ENCODE data around the gene TMEM181. TPM values are rescaled to one million over a fixed set of nuclear protein-coding genes. Genes with fewer than 3 reads are reported as not detected.
"Not testable (repeated sequence)": the region's sequence is repeated elsewhere in the genome, so short reads cannot be mapped to it uniquely, and the experiment has no call there.

Gene TMEM181
- polyA plus RNA-seq, 4 donors = 23.2 to 25.5 (median 24.4) TPM

GRCh38 chr6:158591134-158591809, 31.4 kb downstream of the TMEM181 start:
- DNase-seq (ENCODE audit: low read depth in 4 of 4, low spot score in 3 of 4) = no peak

DNA sequence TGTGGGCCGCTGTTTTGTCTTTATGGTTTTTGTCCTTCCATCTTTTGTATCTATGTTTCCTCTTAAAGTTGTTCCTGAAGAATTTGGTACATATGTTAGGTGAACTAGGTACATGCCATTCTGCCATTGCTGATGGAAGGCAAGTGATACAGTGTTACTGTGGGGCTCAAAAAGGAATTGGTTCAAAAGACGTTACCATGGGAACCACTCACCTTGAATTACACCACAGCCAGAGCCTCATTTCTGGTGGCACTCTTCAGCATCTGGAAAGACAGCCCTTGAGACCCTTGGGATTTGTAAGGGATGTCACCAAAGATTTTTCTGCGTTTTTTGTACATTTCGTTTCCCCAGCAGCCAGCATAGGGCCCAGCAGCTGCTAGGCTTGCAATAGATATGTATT, 31.9 kb downstream of the TMEM181 start:
- DNase-seq (ENCODE audit: low read depth in 4 of 4, low spot score in 3 of 4) = no peak

DNA sequence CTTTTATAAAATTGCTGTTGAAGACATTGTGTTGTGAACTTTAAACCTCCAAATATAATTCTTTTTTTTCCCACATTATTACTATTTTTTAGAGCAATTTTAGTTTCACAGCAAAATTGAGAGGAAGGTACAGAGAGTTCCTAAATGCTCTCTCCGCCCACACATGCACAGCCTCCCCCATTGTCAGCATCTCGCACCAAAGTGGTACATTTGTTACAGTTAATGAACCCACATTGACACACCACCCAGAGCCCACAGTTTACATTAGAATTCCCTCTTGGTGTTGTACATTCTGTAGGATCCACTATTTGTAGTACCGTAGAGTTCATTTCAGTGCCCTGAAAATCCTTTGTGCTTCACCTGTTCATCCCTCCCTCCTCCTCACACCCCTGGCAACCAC, 33.8 kb downstream of the TMEM181 start:
- no peak for DNase-seq (ENCODE audit: low read depth in 4 of 4, low spot score in 3 of 4)

DNA sequence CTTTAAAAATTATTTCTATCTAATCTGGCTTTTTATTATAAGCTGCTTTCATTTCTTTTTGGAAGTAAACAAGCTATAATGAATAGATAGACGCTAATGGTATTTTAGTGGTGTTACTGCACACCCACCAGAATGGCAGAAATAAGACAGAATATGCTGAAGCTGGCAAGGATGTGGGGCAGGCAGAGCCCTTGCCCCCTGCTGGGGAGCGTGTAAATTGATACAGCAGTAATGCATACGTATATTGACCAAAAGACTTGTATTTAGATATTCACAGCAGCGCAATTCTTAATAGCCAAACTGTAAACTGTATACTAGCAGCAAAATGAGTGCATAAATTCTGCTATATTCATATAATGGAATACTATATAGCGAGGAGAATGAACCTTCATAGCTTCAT, 35.3 kb downstream of the TMEM181 start:
- no peak for DNase-seq (ENCODE audit: low read depth in 4 of 4, low spot score in 3 of 4)

DNA sequence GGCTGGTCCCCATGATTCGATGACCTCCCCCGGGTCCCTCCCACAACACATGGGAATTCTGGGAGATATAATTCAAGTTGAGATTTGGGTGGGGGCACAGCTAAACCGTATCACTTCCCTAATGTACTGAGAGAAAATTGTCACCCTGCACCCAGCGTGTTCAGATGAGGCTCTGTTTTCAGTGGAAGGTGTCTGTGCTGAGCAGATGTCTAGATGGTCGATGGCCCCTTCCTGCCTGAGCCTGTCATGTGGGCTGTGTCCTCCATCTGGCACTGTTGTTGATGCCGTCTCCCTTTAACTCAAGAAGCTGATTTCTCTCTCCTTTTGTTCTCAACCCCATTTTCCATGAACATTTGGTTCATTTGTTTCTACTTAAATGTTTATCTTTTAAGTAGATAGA, 37.0 kb downstream of the TMEM181 start:
- no peak for DNase-seq (ENCODE audit: low read depth in 4 of 4, low spot score in 3 of 4)

- no peak for DNase-seq (ENCODE audit: low read depth in 4 of 4, low spot score in 3 of 4)
These were observed 37.7 kb downstream of the TMEM181 start for GRCh38 chr6:158597565-158597964.

DNA sequence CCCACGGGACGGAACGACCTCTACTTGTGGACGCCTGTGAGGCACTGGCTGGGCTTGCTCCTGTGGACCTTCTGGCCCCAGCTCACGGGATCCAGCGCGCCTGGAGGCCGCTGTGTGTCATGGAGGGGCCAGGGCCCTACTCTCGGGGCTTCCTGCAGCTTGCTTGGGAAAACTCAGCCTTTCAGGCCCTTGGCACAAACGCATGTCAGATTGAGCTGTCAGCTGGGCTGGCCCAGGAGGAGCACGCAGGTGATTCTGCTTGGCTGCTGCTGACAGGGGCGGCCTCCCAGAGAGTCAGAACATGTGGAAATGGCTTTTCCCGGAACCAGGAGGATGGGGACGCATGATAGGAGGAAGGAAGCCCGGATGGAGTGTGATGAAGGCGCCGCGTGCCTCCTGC, 39.7 kb downstream of the TMEM181 start:
- DNase-seq (ENCODE audit: low read depth in 4 of 4, low spot score in 3 of 4) = no peak

- DNase-seq (ENCODE audit: low read depth in 4 of 4, low spot score in 3 of 4) = no peak
These were observed 43.6 kb downstream of the TMEM181 start for GRCh38 chr6:158603261-158604047.

DNA sequence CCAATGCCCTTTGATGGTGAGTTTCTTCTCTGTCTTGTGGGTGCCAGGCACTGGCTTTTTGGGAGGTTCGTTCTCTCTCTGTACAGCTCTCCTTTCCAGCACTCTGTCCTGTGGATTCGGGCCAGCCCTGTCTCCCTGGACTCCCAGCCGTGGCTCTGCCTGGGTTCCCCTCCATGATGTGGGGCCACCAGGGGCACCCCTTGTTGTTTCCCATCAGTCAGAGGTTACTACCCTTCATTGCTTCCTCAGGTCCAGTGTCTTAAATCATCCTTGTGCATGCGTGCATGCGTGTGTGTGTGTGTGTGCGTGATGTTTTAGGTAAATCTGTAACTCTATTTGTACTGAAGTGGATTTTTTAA, 44.1 kb downstream of the TMEM181 start:
- DNase-seq (ENCODE audit: low read depth in 4 of 4, low spot score in 3 of 4) = no peak

- DNase-seq (ENCODE audit: low read depth in 4 of 4, low spot score in 3 of 4) = peak in 1 of 4 donors; percentile 32
These were observed 45.5 kb downstream of the TMEM181 start for GRCh38 chr6:158605266-158605878.

DNA sequence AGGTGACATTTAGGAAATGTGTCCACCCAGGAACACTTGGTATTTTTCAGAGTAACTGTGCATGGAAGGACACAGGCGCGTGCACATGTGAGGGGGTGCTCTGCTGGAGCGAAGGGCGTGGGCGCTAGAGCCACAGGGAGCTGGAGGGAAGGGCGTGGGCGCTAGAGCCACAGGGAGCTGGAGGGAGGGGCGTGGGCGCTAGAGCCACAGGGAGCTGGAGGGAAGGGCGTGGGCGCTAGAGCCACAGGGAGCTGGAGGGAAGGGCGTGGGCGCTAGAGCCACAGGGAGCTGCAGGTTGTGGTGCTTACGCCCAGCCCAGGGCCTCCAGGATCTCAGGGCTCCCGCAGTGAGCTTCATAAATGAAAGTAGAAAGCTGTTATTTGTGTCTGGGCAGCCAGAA, 46.1 kb downstream of the TMEM181 start:
- not testable (repeated sequence) for DNase-seq (ENCODE audit: low read depth in 4 of 4, low spot score in 3 of 4)

DNA sequence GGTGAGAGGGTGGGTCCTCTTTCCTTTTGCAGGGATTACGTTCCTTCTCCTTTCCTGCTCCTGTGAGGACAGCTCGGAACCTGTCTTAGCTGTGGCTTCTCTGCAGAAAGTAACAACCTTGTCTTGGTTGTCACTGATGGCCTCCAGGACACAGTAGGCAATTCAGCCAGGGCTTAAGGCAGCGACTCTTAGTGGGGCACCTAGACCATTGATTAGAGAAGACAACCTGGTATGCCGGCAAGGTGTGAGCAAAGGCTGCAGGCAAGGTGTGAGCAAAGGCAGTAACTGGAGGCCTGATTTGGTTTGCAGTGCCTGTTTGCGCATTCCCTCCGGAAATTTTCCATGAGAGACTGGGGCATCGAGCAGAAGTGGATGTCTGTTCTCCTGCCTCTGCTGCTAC, 47.0 kb downstream of the TMEM181 start:
- DNase-seq (ENCODE audit: low read depth in 4 of 4, low spot score in 3 of 4) = no peak

DNA sequence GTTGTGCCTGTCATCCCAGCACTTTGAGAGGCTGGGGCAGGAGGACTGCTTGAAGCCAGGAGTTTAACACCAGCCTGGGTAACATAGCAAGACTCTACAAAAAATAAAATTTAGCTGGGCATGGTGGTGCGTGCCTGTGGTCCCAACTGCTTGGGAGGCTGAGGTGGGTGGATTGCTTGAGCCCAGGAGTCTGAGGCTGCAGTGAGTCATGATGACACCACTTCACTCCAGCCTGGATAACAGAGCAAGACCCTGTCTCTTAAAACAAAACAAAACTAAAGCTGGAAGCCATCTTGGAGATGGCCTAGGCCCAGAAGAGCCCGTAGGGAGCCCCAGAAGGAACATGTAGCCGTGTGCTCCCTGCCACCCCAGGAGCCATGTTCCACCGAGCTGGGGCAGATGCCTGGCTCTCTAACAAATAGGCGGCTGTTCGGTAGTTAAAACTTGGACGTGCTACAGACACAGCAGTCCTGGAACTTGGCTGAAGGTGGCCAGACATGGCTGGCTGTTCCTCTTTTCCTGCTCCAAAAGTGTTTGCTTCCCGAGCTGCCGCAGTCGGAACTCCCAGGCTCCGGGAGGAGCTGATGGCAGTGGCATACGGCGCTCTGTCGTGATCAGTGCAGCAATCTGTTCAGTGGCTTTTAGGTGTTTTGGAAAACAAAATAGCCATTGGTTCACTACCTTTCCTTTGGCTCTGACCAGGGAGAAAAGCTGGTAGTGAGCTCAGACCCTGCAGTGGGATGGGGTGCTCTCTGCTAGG, 47.7 kb downstream of the TMEM181 start:
- no peak for DNase-seq (ENCODE audit: low read depth in 4 of 4, low spot score in 3 of 4)

GRCh38 chr6:158608221-158608620, 48.3 kb downstream of the TMEM181 start:
- no peak for DNase-seq (ENCODE audit: low read depth in 4 of 4, low spot score in 3 of 4)

GRCh38 chr6:158609455-158610155, 49.7 kb downstream of the TMEM181 start:
- no peak for DNase-seq (ENCODE audit: low read depth in 4 of 4, low spot score in 3 of 4)

GRCh38 chr6:158610319-158610968, 50.6 kb downstream of the TMEM181 start:
- DNase-seq (ENCODE audit: low read depth in 4 of 4, low spot score in 3 of 4) = no peak

- DNase-seq (ENCODE audit: low read depth in 4 of 4, low spot score in 3 of 4) = no peak
These were observed 51.1 kb downstream of the TMEM181 start for GRCh38 chr6:158611039-158611438.

- DNase-seq (ENCODE audit: low read depth in 4 of 4, low spot score in 3 of 4) = no peak
These were observed 51.9 kb downstream of the TMEM181 start for GRCh38 chr6:158611541-158612370.

GRCh38 chr6:158614606-158615005, 54.7 kb downstream of the TMEM181 start:
- not testable (repeated sequence) for DNase-seq (ENCODE audit: low read depth in 4 of 4, low spot score in 3 of 4)

All from left renal pelvis (tissue), 4 donors.